K562 (cell line): Measurements from ENCODE around the gene DSCAM.

Source experiments
- KDM1A ChIP-seq, 2 experiments: fragments of 450-650 bp; IDR thresholded peaks; 2 replicates each; pipeline ENCODE4 v1.6.1; 2016; ENCODE audit warnings: mild to moderate bottlenecking in 2 of 2
- PTBP1 ChIP-seq: fragments of 200-400 bp; formaldehyde crosslinking; IDR thresholded peaks from 2 replicates; pipeline ENCODE4 v1.6.1; 2017; ENCODE audit warnings: low read depth, low read length

GRCh38 chr21:40160911-40161310 lies 686.0 kb downstream of the DSCAM start:
- TF ChIP-seq PTBP1 (no peak), KDM1A (IDR thresholded peaks at IDR 0.05) (no peak)
